GM21367 (cell line): ENCODE data around the gene EVX2.

Experiments
- ATAC-seq: cut with Tn5 transposase; IDR thresholded peaks from one replicate; pipeline ENCODE4 v1.9.1; 2021; ENCODE audit not compliant: unreplicated experiment

The EVX2 gene

DNA sequence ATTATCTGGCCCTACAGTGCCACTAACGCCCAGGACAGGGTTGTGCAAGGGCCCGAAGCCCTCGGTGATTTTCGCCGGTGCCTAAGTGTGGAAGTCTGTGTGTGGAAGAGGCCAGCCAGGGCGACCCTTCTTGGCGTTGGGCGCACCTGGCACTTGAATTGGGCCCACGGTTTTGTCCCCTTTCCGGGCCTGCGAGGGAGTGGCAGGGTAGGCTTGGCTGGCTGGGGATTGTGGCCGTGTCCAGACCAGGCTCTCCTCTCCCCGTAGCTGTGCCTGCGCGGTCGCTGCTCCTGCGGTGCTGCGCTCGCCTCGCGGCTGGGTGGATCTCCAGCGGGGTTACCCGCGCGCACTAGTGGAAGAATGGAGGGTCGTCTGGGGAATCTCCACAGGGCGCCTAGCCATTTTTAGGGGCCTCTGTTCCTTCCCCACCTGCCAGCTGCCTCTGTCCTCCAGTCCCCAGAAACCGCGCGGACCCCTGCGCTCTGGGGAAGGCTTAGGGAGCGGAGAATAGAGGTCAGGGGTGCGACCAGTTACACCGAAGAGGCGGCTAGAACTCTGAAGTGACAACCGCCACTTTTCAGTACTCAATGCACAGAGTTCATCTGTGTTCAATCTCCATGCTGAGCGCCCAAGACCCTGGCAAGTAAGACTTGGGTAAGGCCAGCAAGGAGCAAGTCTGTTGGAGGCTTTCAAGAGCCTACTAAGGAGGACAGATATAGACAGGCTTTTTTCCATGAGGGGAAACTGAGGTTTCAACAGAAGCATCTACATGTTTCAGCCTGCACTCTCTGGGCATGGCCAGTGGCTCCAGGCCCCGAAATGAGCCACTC, 16.0 kb downstream of the EVX2 start:
- ATAC-seq, result no peak

DNA sequence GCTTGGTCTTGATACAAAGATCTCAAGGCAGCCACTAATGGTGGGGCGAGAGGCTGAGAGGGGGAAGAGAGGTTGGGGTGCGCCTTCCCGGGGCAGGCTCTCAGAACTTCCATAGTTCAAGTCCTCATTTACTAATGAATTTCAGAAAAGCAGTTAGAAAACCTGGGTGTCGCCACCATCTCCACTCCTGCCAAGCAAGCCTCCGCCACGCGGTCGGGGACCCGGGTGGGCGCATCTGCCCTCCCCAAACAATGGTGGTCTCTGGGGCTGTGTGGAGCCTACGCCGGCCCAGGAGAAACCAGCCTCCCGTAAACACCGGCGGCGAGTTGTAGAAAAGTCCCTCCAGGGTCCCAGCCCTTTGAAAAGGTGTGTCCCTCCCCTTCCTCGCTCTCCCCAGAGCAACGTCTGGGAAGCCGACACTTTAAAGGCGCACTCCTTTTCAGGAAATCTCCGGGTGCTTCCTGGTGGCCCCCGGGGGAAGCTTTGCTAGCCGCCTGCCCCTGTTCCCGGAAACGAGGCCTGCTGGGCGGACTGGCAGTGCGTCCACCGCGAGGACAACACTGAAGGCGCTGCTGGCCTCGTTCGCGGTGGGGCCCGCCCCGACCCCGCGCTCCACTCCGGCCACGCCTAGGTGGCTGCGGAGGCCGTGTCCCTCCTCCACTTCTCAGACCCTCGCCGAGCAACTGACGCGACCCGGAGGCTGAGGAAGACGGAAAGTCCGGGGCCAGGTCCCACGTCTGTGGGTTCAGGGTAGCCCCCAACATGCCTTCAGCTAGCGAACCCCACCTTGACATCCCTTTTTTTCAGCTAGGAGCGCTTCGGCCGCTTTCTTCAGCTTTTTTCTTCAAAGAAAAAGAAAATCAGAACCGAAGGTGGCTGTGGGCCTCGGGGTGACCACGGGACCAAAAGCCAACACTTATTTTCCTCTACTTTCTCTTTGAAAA, 16.8 kb downstream of the EVX2 start:
- no peak for ATAC-seq

DNA sequence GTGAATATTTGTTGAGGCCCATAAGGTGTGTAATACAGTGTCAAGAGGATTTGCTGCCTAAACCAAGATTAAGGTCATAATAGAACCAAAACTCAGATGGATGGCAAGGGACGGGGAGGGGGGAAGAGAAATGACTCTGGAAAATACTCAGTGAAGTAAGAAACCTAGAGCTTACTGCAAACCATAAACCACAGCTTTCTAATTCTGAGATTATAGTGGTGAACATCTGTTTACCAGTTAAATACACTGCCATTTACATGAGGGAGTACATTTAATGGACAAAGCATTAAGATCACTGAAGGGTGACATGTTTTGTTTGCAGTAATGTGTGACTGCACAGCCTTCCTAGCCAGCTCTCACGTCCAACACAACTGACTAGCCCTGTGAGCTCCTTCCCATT, 19.8 kb downstream of the EVX2 start:
- no peak for ATAC-seq

DNA sequence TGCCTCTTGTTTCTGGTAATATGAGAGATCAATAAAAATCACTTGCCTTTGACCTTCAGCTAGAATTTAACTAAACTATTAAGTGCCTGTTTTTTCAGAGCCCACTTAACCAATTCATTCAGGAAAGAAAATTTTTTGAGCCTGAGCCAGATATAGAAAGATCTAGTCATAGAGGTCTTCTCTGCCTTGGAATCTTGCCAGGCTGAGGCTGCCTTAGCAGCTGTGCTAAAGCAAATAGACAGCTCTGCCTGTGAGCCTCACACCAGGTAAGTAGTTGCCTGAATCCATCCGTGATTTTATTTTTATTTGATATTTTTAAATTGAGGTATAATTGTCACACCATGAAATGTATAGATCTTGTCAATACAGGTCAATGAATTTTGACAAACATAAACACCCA, 27.4 kb downstream of the EVX2 start:
- no peak for ATAC-seq

DNA sequence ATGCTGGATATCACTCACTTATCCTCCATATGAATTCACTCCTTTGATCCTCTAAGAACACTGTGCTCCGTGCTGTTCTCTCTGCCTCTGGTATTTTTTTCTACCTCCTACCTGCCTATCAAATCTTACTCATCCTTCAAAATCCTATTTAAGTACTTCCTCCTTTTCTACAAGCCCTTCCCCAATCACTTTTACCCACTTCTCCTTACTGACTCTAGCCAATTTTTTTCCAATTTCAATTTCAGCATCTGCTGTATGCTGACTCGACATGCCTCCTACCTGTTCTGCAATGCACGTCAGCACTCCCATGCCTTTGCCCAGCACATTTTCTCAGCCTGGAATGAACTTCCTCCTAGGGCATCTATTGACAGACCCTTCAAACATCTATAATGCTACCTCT, 44.4 kb downstream of the EVX2 start:
- ATAC-seq, result no peak

DNA sequence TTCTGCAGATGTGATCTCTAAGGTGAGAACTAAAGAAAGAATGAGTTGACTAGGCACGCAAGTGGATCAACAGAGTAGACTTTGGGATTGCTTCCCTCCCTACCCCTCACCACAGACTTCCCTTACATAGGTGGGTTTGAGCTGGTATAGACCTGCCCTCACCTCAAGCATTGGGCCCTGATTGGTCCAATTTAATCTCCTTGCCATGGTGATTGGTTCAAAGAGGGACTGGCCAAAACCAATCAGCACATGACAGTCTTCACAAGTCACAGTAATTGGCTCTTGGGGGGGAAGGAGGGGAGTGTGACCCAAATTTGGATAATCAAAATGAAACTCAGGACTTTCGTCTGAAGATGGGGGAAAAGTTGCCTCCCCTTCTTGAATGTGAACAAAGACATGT, 45.1 kb downstream of the EVX2 start:
- ATAC-seq, result no peak

DNA sequence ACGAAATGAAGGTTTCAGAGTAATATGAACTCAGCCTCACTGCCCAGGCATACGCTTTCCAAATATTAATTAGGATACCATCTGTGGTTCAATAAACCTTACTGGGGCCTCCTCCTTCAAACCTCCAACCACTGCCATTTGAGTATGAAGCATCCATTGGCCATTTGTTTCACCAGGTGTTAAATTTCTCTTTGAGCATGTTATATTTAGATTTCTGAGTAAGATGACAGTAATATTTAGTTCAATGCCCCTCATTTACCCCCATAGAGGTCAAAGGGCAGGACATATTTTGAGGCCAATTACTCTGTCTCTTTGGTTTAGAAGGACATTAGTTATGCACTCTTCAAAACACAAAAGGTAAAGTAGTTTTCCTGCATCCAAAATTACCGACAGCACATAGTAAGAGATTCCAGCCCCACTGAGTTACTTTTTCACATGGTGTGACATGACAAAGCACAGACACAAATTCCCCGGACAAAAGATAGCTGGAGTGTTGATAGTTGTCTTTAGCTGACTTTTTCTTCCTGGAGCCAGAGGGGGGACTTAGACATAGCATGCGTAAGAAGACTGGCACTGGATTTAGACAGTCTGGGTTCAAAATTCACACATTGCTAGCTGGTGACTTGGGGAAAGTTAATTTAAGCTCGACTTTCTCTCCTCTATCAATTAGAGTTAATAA, 48.6 kb downstream of the EVX2 start:
- ATAC-seq, result no peak

DNA sequence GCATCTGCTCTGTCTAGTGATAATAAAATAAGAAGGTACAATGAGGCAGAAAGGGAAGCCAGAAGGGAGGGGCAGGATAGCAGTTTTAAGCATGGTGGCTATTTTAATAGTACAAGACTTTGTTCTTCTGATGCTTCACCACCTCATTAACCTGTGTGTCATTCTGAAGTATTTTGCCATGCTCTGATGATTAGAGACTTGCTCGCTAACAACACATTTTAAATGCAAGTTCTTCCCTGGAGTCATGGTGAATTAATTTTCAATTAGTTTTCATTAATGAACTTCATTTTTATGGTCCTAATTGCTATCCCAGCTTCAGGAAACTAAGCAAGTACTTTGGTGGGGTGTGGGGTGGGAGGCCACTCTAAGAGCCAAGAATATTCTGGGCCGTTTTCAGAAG, 56.0 kb downstream of the EVX2 start:
- ATAC-seq, result no peak
